H9 (cell line): ENCODE data around the gene GUCY2D. TPM values are rescaled to one million over a fixed set of nuclear protein-coding genes. Genes with fewer than 3 reads are reported as not detected.

ENCODE experiments used
- DNase-seq: peaks from one replicate; pipeline ENCODE4 v3.0.0-alpha.2; 2017
- H2AFZ ChIP-seq: one replicate; pipeline ENCODE4 v1.6.1; 2013; ENCODE audit warnings: mild to moderate bottlenecking, low read length, control low read depth, moderate library complexity
- H2AK5ac ChIP-seq: 2 replicates; pipeline ENCODE4 v1.6.1; 2013; ENCODE audit warnings: low read length, control low read depth, mixed read lengths; ENCODE audit not compliant: insufficient read length
- H2BK120ac ChIP-seq: one replicate; pipeline ENCODE4 v1.6.1; 2013; ENCODE audit warnings: low read depth, mild to moderate bottlenecking, low read length, control low read depth, inconsistent platforms; ENCODE audit not compliant: poor library complexity, severe bottlenecking
- H2BK12ac ChIP-seq: 2 replicates; pipeline ENCODE4 v1.6.1; 2013; ENCODE audit warnings: low read length, control low read depth, mixed read lengths, low read depth; ENCODE audit not compliant: insufficient read length
- H2BK15ac ChIP-seq: 2 replicates; pipeline ENCODE4 v1.6.1; 2013; ENCODE audit warnings: low read depth, low read length, control low read depth
- H2BK20ac ChIP-seq: one replicate; pipeline ENCODE4 v1.6.1; 2013; ENCODE audit warnings: low read depth, mild to moderate bottlenecking, low read length, control low read depth, inconsistent platforms; ENCODE audit not compliant: poor library complexity, severe bottlenecking
- H2BK5ac ChIP-seq: 2 replicates; pipeline ENCODE4 v1.6.1; 2013; ENCODE audit warnings: low read length, control low read depth, mixed read lengths; ENCODE audit not compliant: insufficient read length
- H3K14ac ChIP-seq: 2 replicates; pipeline ENCODE4 v1.6.1; 2013; ENCODE audit warnings: low read length, control low read depth; ENCODE audit not compliant: insufficient read depth
- H3K18ac ChIP-seq: 2 replicates; pipeline ENCODE4 v1.6.1; 2013; ENCODE audit warnings: low read depth, mild to moderate bottlenecking, mixed read lengths, low read length, control low read depth; ENCODE audit not compliant: insufficient read length
- H3K23ac ChIP-seq: 2 replicates; pipeline ENCODE4 v1.6.1; 2013; ENCODE audit warnings: low read length, control low read depth, mixed read lengths, low read depth; ENCODE audit not compliant: insufficient read length
- H3K23me2 ChIP-seq: 2 replicates; pipeline ENCODE4 v1.6.1; 2013; ENCODE audit warnings: low read depth, mild to moderate bottlenecking, mixed read lengths, low read length, control low read depth; ENCODE audit not compliant: insufficient read length, poor library complexity, severe bottlenecking
- H3K27ac ChIP-seq: 2 replicates; pipeline ENCODE4 v1.5.1; 2013; ENCODE audit warnings: low read length, control low read depth, mixed read lengths, low read depth; ENCODE audit not compliant: insufficient read length
- H3K27me3 ChIP-seq: 2 replicates; pipeline ENCODE4 v1.6.1; 2013; ENCODE audit warnings: low read length, control low read depth, inconsistent platforms; ENCODE audit not compliant: insufficient read depth
- H3K4ac ChIP-seq: 2 replicates; pipeline ENCODE4 v1.6.1; 2013; ENCODE audit warnings: low read depth, mild to moderate bottlenecking, control low read depth, inconsistent platforms, low read length, moderate library complexity
- H3K4me1 ChIP-seq: 2 replicates; pipeline ENCODE4 v1.6.1; 2013; ENCODE audit warnings: low read length, control low read depth, inconsistent platforms; ENCODE audit not compliant: insufficient read depth
- H3K4me2 ChIP-seq: 2 replicates; pipeline ENCODE4 v1.6.1; 2013; ENCODE audit warnings: low read length, control low read depth, mixed read lengths; ENCODE audit not compliant: insufficient read length, insufficient read depth
- H3K56ac ChIP-seq: 2 replicates; pipeline ENCODE4 v1.6.1; 2013; ENCODE audit warnings: low read depth, mild to moderate bottlenecking, mixed read lengths, low read length, control low read depth; ENCODE audit not compliant: insufficient read length
- H3K79me1 ChIP-seq: 2 replicates; pipeline ENCODE4 v1.6.1; 2013; ENCODE audit warnings: low read depth, mild to moderate bottlenecking, moderate library complexity, low read length, control low read depth, inconsistent platforms; ENCODE audit not compliant: insufficient read depth, poor library complexity, severe bottlenecking
- H3K79me2 ChIP-seq: 2 replicates; pipeline ENCODE4 v1.6.1; 2013; ENCODE audit warnings: low read length, control low read depth, inconsistent platforms; ENCODE audit not compliant: insufficient read depth
- H3K9ac ChIP-seq: 2 replicates; pipeline ENCODE4 v1.6.1; 2013; ENCODE audit warnings: low read length, control low read depth, mixed read lengths; ENCODE audit not compliant: insufficient read length; ENCODE audit errors: extremely low read depth
- H3K9me3 ChIP-seq: one replicate; pipeline ENCODE4 v1.6.1; 2013; ENCODE audit warnings: low read depth, low read length, inconsistent platforms; ENCODE audit not compliant: control insufficient read depth
- H3T11ph ChIP-seq: one replicate; pipeline ENCODE4 v1.6.1; 2013; ENCODE audit warnings: mild to moderate bottlenecking, low read length, control low read depth, inconsistent platforms
- H4K20me1 ChIP-seq: one replicate; pipeline ENCODE4 v1.6.1; 2013; ENCODE audit not compliant: control insufficient read depth, insufficient read length, insufficient read depth
- H4K5ac ChIP-seq: 2 replicates; pipeline ENCODE4 v1.6.1; 2013; ENCODE audit warnings: low read depth, mild to moderate bottlenecking, mixed read lengths, low read length, control low read depth; ENCODE audit not compliant: insufficient read length
- H4K8ac ChIP-seq: replicated peaks from 2 replicates; pipeline ENCODE4 v1.6.1; 2013; ENCODE audit warnings: low read length, control low read depth, mixed read lengths, low read depth; ENCODE audit not compliant: insufficient read length
- H4K91ac ChIP-seq: 2 replicates; pipeline ENCODE4 v1.6.1; 2013; ENCODE audit warnings: low read depth, mild to moderate bottlenecking, moderate library complexity, mixed read lengths, low read length, control low read depth; ENCODE audit not compliant: insufficient read length
- H3K27ac Mint-ChIP-seq, 3 experiments: 2 replicates in 2 of 3; 3 replicates in 1 of 3; pipeline ENCODE4 v1.8.0; 2020 to 2021; ENCODE audit warnings: mixed read lengths in 3 of 3, mild to moderate bottlenecking in 1 of 3, moderate library complexity in 1 of 3
- H3K27me3 Mint-ChIP-seq: 2 replicates; pipeline ENCODE4 v1.8.0; 2021; ENCODE audit warnings: low read depth, mild to moderate bottlenecking, moderate library complexity, mixed read lengths
- H3K36me3 Mint-ChIP-seq, 3 experiments: 2 replicates in 2 of 3; 3 replicates in 1 of 3; pipeline ENCODE4 v1.8.0; 2020 to 2021; ENCODE audit warnings: low read depth in 3 of 3, mixed read lengths in 3 of 3; ENCODE audit not compliant: insufficient read depth in 1 of 3
- H3K4me1 Mint-ChIP-seq, 2 experiments: 2 replicates each; pipeline ENCODE4 v1.8.0; 2020; ENCODE audit warnings: mixed read lengths in 2 of 2
- H3K4me3 Mint-ChIP-seq, 2 experiments: 2 replicates in 1 of 2; 3 replicates in 1 of 2; pipeline ENCODE4 v1.8.0; 2020 to 2021; ENCODE audit warnings: mild to moderate bottlenecking in 2 of 2, mixed read lengths in 2 of 2, moderate library complexity in 1 of 2
- H3K9me3 Mint-ChIP-seq, 2 experiments: 2 replicates in 1 of 2; 3 replicates in 1 of 2; pipeline ENCODE4 v1.8.0; 2020; ENCODE audit warnings: mild to moderate bottlenecking in 2 of 2, mixed read lengths in 2 of 2, moderate library complexity in 1 of 2
- CTCF ChIP-seq: fragments of 200-600 bp; sonication (generic); conservative IDR thresholded peaks from 3 replicates; pipeline ENCODE4 v1.8.0; 2021; ENCODE audit warnings: antibody characterized with exemption, mild to moderate bottlenecking
- WGBS: extraction: QIAGEN DNeasy Blood & Tissue Kit; methylation state at CpG from one replicate; pipeline ENCODE4 v1.1.7; 2013; ENCODE audit warnings: missing lambda C conversion rate, low lambda C conversion rate, mixed read lengths; ENCODE audit not compliant: insufficient read length; ENCODE audit errors: extremely low coverage; 5-methylcytosine and 5-hydroxymethylcytosine counted together
- total RNA-seq: library from RNA; stranded (reverse); gene quantifications from 2 replicates; pipeline ENCODE4 v1.2.1, GENCODE V29; 2021

GUCY2D gene
- total RNA-seq, 1 experiment from 2014 or later, result 0.15 TPM

- no peak overlapping the region for H4K5ac ChIP-seq
- H2BK15ac ChIP-seq, result no peak overlapping the region
- no peak overlapping the region for H3K27ac ChIP-seq
- H3T11ph ChIP-seq, result no peak overlapping the region
- peaks cover 32% of the 10 kb centered on the region for H3K27me3 Mint-ChIP-seq
- no peak overlapping the region for H2BK5ac ChIP-seq
- no peak overlapping the region for H3K56ac ChIP-seq
- no peak overlapping the region for H2BK120ac ChIP-seq
- no peak for DNase-seq
- H4K8ac ChIP-seq, result no peak overlapping the region
- no peak overlapping the region for H2BK12ac ChIP-seq
- H2AFZ ChIP-seq, result no peak overlapping the region
- no peak overlapping the region for H3K9ac ChIP-seq
- no peak overlapping the region for H4K91ac ChIP-seq
- H2BK20ac ChIP-seq, result no peak overlapping the region
- H3K79me2 ChIP-seq, result no peaks in the 10 kb centered on the region
- H3K4me1 ChIP-seq, result 0 out of 2 replicates have a peak, but pooled peaks cover 2% of the 10 kb centered on the region
- H3K4me2 ChIP-seq, result no peak overlapping the region
- no peaks in the 10 kb centered on the region for H3K79me1 ChIP-seq
- H4K20me1 ChIP-seq, result no peaks in the 10 kb centered on the region
- no peaks in the 10 kb centered on the region for H3K9me3 ChIP-seq
- H3K14ac ChIP-seq, result no peak overlapping the region
- H3K23ac ChIP-seq, result no peak overlapping the region
- H3K9me3 Mint-ChIP-seq, result no peaks in the 10 kb centered on the region; a peak in 2 of 5 replicates
- no peaks in the 10 kb centered on the region for H3K27me3 ChIP-seq
- H2AK5ac ChIP-seq, result no peak overlapping the region
- no CpG with 5 or more reads among the region's 8 CpGs for WGBS
- no peaks in the 10 kb centered on the region for H3K23me2 ChIP-seq
- H3K4me3 Mint-ChIP-seq, result no peak overlapping the region
- peak; percentile 78 for TF ChIP-seq CTCF
- H3K18ac ChIP-seq, result no peak overlapping the region
- H3K4ac ChIP-seq, result no peak overlapping the region
- no peaks in the 10 kb centered on the region; a peak in 1 of 7 replicates for H3K36me3 Mint-ChIP-seq
- H3K4me1 Mint-ChIP-seq, result peaks cover 8 to 14% of the 10 kb centered on the region in 2 experiments
- H3K27ac Mint-ChIP-seq, result no peak overlapping the region
Observed at GRCh38 chr17:8041249-8041928, 39.0 kb downstream of the GUCY2D start.
